ENCODE data around the gene LCTL. TPM values are rescaled to one million over a fixed set of nuclear protein-coding genes. Genes with fewer than 3 reads are reported as not detected.

Gene LCTL
- total RNA-seq: not detected in 2 replicates

- DNase-seq: no peak
Observed at GRCh38 chr15:66565741-66566144, at the start of gene LCTL. LCTL (minus strand) TSS chr15:66565998; CDS start chr15:66565365, 633 bp downstream.

GRCh38 chr15:66614951-66615760 lies 49.4 kb upstream of the LCTL start:
- DNase-seq: no peak

GRCh38 chr15:66614456-66614855 lies 48.7 kb upstream of the LCTL start:
- no peak for DNase-seq

GRCh38 chr15:66613743-66614142 lies 47.9 kb upstream of the LCTL start:
- peak; percentile 74 for DNase-seq

GRCh38 chr15:66611257-66612053 lies 45.7 kb upstream of the LCTL start:
- no peak for DNase-seq

GRCh38 chr15:66609876-66610275 lies 44.1 kb upstream of the LCTL start:
- no peak for DNase-seq

DNA sequence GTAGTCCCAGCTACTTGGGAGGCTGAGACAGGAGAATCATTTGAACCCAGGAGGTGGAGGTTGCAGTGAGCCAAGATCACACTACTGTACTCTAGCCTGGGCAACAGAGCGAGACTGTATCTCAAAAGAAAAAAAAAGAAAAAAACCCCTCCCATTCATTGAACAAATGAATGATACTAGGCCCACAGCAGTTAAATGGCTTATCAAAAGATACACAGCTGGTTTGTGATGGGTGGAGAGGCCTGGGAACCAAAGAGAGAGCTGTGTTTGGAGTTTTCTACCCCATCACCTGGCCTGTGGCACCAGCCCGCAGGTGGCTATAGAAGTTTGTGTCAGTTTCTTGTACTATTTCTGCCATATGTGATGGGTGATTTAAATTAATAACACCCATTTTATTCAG lies 43.1 kb upstream of the LCTL start:
- no peak for DNase-seq

- DNase-seq: no peak
Observed at GRCh38 chr15:66608159-66608558, 42.4 kb upstream of the LCTL start.

- DNase-seq: peak; percentile 82
Observed at GRCh38 chr15:66603301-66604179, 37.7 kb upstream of the LCTL start.

DNA sequence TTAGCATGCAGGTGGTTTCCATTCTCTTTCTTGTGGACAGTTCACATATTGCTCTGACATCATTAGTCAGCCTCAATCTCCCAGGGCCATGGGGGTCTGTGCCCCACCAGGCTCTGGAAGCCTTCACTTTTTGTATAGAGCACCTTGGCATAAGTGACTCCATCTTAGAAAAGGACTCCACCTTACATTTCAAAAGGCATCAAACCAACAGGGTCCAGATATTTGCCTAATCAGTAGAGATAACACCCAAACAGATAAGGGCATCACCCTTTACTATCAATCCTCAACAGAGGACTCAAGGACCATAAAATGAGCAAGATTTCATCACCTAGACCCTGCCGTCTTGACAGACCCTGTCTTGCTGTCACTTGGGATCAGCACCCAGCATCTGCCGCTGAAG lies 35.7 kb upstream of the LCTL start:
- DNase-seq: no peak

DNA sequence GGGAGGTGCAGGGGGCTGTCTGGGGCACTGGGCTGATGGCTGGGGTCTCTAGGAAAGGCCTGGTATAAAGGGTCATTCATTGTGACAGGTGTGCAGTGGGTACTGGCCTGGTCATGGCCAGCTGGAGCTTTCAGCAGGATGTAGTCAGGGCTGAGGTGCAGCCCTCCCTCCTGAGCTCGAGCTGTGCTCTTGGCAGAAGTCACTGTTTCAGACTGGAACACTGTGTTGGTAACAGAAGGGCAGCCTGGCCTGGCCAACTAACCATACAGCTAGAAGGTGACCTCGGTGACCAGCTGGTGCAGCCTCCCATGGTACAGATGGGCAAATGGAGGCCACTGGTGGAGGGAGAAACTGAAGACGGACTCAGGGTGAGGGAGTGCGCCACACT lies 34.4 kb upstream of the LCTL start:
- DNase-seq: no peak

DNA sequence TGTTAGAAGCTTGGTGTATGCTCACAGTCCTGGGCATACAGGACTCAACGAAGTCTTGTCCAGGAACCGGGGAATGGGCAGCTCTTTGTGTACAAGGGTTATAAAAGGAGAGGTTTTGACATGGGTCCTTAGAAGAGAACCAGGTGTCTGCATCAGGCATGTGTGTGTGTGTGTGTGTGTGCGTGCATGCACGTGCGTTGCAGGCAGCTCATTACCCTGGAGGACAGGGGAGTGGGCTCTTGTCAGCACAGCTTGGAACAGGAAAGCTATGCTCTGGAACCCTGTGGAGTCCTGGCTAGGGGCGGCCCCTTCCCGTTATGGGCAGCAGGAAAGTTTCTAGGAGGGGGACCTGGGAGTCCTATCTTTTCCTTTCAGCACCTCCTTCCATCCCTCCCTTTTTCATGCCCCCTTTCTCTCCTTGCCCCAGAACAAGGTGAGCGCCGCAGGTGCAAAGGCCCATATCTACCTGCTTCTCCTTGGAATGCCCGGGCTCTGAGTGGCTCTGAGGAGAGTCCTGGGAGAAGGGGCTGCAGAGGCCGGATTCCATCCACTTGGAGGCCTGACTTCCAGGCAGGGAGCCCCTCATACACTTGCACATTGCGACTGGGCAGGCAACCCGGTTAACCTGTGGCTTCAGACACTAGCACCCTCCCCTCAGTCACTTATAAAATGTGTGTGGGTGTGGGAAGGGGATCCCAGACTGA lies 33.9 kb upstream of the LCTL start:
- DNase-seq: no peak

GRCh38 chr15:66598095-66598815 lies 32.5 kb upstream of the LCTL start:
- no peak for DNase-seq

DNA sequence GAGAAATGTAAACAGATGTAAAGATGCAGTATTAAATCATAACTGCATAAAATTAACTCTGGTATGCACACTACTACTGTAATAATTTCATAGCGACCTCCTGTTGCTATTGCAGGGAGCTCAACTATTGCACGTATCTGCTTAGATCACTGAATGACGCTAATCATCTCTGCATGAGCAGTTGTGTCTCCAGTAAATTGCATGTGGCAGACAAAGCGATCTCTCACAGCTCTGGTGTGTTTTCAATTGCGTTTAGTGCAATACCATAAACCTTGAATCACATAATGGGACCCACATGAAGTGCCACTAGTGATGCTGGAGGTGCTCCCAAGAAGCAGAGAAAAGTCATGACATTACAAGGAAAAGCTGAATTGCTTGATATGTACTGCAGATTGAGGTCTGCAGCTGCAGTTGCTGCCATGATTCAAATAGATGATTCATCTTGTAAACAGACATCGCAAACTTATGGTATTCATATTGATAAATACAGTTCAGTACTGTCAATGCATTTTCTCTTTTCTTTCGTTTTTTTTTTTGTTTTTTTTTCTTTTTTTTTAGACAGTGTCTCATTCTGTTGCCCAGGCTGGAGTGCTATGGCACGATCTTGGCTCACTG lies 30.2 kb upstream of the LCTL start:
- no peak for DNase-seq

DNA sequence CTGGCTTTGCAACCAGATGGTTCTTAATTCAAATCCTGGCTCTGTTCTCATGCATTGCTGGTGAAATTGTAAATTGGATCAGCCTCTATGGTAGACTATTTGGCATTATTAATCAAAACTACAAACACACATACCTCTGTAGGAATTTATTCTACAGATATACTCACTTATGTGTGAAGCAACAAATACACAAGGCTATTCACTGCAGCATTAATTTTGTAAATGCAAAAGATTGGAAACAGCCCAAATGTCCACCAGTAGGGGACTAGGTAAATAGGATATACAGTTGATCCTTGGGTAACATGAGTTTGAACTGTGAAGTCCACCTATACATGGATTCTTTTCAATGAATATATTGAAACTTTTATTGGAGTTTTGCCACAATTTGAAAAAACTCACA lies 29.5 kb upstream of the LCTL start:
- DNase-seq: no peak

DNA sequence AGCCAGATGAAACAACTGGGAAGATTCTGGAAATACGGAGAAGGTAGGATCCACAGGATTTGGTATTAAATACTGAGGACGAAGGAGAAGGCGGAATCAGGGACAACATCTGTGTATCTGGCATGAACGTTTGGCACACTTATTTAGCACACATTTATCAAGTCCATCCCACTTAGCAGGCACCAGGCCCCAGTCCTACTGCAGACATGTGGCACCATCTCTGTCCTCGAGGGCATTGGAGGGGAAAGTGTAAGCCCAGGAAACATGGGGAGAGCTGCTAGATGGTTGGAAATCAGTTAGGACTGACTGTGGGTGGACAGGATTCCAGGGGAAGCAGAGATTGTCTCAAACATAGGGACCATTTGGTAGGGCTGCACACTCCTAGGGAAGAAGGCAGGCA lies 29.0 kb upstream of the LCTL start:
- no peak for DNase-seq

DNA sequence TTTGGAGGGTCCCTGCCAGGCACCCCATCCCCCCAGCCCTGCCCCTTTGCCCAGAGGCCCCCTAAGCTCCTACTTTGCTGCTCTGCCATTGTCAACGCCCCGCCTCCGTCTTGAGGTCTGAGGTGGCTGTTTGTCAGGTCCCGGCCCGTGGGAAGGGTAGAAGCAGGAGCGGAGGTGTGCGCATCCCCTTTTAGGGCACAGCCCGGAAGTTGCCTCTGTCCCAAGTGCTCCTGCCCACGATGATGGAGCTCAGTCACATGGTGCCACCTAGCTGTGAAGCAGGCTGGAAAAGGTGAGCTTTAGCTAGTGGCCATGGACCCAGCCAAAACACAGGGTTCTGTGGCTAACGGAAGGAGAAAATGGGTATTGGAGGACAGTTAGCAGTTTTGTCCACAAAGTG lies 28.5 kb upstream of the LCTL start:
- DNase-seq: no peak

DNA sequence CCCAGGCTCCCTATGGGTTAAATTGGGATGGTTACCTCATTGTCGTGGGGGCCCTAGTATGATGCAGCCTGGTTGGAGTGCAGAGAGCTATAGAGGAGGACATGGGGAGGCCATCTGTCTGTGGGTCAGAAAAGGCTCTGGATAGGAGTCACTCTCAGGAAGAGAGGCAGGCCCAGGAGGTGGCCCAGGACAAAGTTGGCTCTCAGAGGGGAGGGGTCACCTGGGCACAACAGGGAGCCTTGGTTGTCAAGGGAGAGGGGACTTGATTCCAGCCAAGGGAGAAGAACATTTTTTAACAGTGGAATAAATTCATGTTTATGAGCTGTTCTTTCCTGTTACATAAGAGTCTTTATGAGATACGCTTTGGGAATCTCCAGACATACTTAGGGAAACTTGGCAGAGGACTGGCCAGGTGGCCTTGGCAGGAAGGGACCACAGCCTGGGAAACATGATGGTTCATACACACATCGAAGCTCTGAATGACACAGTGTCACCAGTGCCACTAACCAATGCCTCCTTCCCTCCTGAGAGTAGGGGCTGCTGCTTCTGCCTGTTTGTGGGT lies 27.5 kb upstream of the LCTL start:
- DNase-seq: peak; percentile 30

- DNase-seq: no peak
Observed at GRCh38 chr15:66592505-66593218, 26.9 kb upstream of the LCTL start.

DNA sequence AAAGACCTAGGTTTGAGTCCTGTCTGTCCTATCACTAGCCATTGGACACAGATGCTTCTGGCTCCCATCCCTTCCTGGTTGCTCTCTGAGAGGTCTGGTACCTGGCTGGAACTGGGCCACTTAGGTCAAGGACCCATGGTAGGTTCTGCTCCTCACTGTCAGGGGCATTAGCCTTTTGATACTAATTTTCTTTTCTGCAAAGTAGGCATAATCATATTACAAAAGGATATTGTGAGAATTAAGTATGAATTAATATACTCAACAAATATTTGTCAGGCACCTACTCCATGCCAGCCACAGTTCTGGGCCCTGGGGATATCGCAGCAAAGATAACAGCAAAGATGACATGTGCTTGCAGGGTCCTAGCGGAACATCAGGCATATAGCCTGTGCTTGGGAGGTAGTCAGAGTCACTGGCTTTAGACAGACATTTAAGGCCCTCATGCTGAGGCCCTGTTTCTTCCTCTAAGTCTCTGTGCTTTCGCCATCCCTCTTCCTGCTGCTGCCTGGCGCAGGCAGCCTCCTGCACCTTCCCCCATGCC lies 25.6 kb upstream of the LCTL start:
- DNase-seq: no peak

Data from dermis blood vessel endothelial cell (primary cell).